Epithelial cell of proximal tubule (primary cell): ENCODE results near the gene CLEC16A. TPM values are rescaled to one million over a fixed set of nuclear protein-coding genes. Genes with fewer than 3 reads are reported as not detected.

ENCODE experiments used
- DNase-seq: peaks from one replicate; pipeline ENCODE4 v3.0.0-alpha.2; 2011; ENCODE audit warnings: low read depth
- H3K4me3 ChIP-seq: 2 replicates; pipeline ENCODE4 v1.5.1; 2011; ENCODE audit warnings: low read depth, mild to moderate bottlenecking, low read length
- CTCF ChIP-seq: conservative IDR thresholded peaks from 2 replicates; pipeline ENCODE4 v1.5.1; 2012; ENCODE audit warnings: low read depth, mild to moderate bottlenecking, low read length
- total RNA-seq: library from RNA; depleted of rRNA; stranded (reverse); fragments of >200 nt; gene quantifications from 2 replicates; pipeline ENCODE4 v1.2.3, GENCODE V29; 2015

Gene CLEC16A
- total RNA-seq, 1 donor from 2014 or later = 15.6 TPM

GRCh38 chr16:11109566-11109965 lies 165.2 kb downstream of the CLEC16A start:
- no peak for TF ChIP-seq CTCF
- H3K4me3 ChIP-seq = no peak overlapping the region
- DNase-seq = no peak

GRCh38 chr16:11111150-11111549 lies 166.8 kb downstream of the CLEC16A start:
- DNase-seq = no peak
- no peak overlapping the region for H3K4me3 ChIP-seq
- no peak for TF ChIP-seq CTCF

GRCh38 chr16:11111856-11112634 lies 167.7 kb downstream of the CLEC16A start:
- no peak for TF ChIP-seq CTCF
- no peak overlapping the region for H3K4me3 ChIP-seq
- no peak for DNase-seq

- no peak for TF ChIP-seq CTCF
- DNase-seq = no peak
- H3K4me3 ChIP-seq = no peak overlapping the region
Measured at GRCh38 chr16:11112723-11113348, 168.5 kb downstream of the CLEC16A start.

GRCh38 chr16:11114366-11115164 lies 170.2 kb downstream of the CLEC16A start:
- TF ChIP-seq CTCF = no peak
- DNase-seq = no peak
- no peak overlapping the region for H3K4me3 ChIP-seq

- no peak for TF ChIP-seq CTCF
- DNase-seq = no peak
Measured at GRCh38 chr16:11117576-11118211, 173.3 kb downstream of the CLEC16A start.

More at GRCh38 chr16:11117576-11118211, 173.3 kb downstream of the CLEC16A start:
- H3K4me3 ChIP-seq = no peak overlapping the region
